IMR-90 (cell line): Measurements from ENCODE around the gene SNX5. TPM values are rescaled to one million over a fixed set of nuclear protein-coding genes. Genes with fewer than 3 reads are reported as not detected.

ENCODE experiments used
- ATAC-seq: fragments of 200-7000 bp; cut with Tn5 transposase; 2 replicates; pipeline ENCODE4 v1.9.1; 2020; ENCODE audit warnings: low read depth, mild to moderate bottlenecking, moderate library complexity
- BruUV-seq: library from RNA; stranded (reverse); fragments of 400-500 nt; replicated peaks from 2 replicates; lab custom pipeline; 2021; lab: Mats Ljungman, UMichigan
- CTCF ChIA-PET: fragments of 300-600 bp; formaldehyde crosslinking; extraction: SDS; loops from one replicate; lab custom pipeline; 2021; ENCODE audit warnings: antibody characterized with exemption; lab: Yijun Ruan, JAX
- POLR2A ChIA-PET: fragments of 300-600 bp; sonication (Branson Sonifier 250); formaldehyde crosslinking; loops from one replicate; lab custom pipeline; 2022; ENCODE audit warnings: antibody characterized with exemption; ENCODE audit not compliant: unreplicated experiment; lab: Charles Lee
- DNase-seq: peaks from one replicate; pipeline ENCODE4 v3.0.0; 2013
- H2AFZ ChIP-seq: replicated peaks from 2 replicates; pipeline ENCODE3; 2013; ENCODE audit warnings: low read length, mild to moderate bottlenecking; ENCODE audit not compliant: poor library complexity
- H2AK5ac ChIP-seq: 2 replicates; pipeline ENCODE4 v1.6.1; 2013; ENCODE audit warnings: low read depth, low read length, inconsistent platforms
- H2AK9ac ChIP-seq: replicated peaks from 2 replicates; pipeline ENCODE3; 2013; ENCODE audit warnings: mild to moderate bottlenecking, low read depth, low read length, moderate library complexity; ENCODE audit not compliant: poor library complexity
- H2BK120ac ChIP-seq: 2 replicates; pipeline ENCODE4 v1.6.1; 2013; ENCODE audit warnings: low read depth, low read length, inconsistent platforms
- H2BK15ac ChIP-seq: 3 replicates; pipeline ENCODE4 v1.6.1; 2013; ENCODE audit warnings: low read depth, low read length, inconsistent platforms
- H2BK20ac ChIP-seq: 2 replicates; pipeline ENCODE4 v1.6.1; 2013; ENCODE audit warnings: low read depth, mild to moderate bottlenecking, inconsistent platforms, low read length, moderate library complexity
- H2BK5ac ChIP-seq: 2 replicates; pipeline ENCODE4 v1.6.1; 2013; ENCODE audit warnings: mild to moderate bottlenecking, low read depth, low read length, inconsistent platforms; ENCODE audit not compliant: poor library complexity, severe bottlenecking
- H3K14ac ChIP-seq: replicated peaks from 2 replicates; pipeline ENCODE4 v1.6.1; 2013; ENCODE audit warnings: low read depth, low read length, inconsistent platforms
- H3K18ac ChIP-seq: 2 replicates; pipeline ENCODE4 v1.6.1; 2013; ENCODE audit warnings: low read depth, low read length, control low read depth
- H3K23ac ChIP-seq: 2 replicates; pipeline ENCODE4 v1.6.1; 2013; ENCODE audit warnings: low read depth, low read length, inconsistent platforms
- H3K27ac ChIP-seq: 2 replicates; pipeline ENCODE4 v1.5.1; 2013; ENCODE audit warnings: mild to moderate bottlenecking, control low read depth, low read length; ENCODE audit not compliant: insufficient read depth
- H3K27me3 ChIP-seq: 2 replicates; pipeline ENCODE4 v1.6.1; 2013; ENCODE audit warnings: low read length; ENCODE audit not compliant: control insufficient read depth, insufficient read depth
- H3K36me3 ChIP-seq: 2 replicates; pipeline ENCODE4 v1.6.1; 2013; ENCODE audit warnings: low read length, mixed read lengths; ENCODE audit not compliant: control insufficient read depth, insufficient read depth
- H3K4ac ChIP-seq: 2 replicates; pipeline ENCODE4 v1.6.1; 2013; ENCODE audit warnings: low read depth, low read length, inconsistent platforms
- H3K4me1 ChIP-seq: 2 replicates; pipeline ENCODE4 v1.6.1; 2013; ENCODE audit warnings: low read length, mixed read lengths; ENCODE audit not compliant: control insufficient read depth, insufficient read depth
- H3K4me2 ChIP-seq: 2 replicates; pipeline ENCODE4 v1.6.1; 2013; ENCODE audit warnings: low read depth, mild to moderate bottlenecking, control low read depth, low read length, moderate library complexity
- H3K4me3 ChIP-seq: 2 replicates; pipeline ENCODE4 v1.5.1; 2013; ENCODE audit warnings: low read depth, mild to moderate bottlenecking, control low read depth, low read length, moderate library complexity; ENCODE audit not compliant: insufficient read depth
- H3K56ac ChIP-seq: 2 replicates; pipeline ENCODE4 v1.6.1; 2013; ENCODE audit warnings: low read length, inconsistent platforms; ENCODE audit not compliant: insufficient read depth; ENCODE audit errors: extremely low read depth
- H3K79me1 ChIP-seq, 2 experiments: 2 replicates each; pipeline ENCODE4 v1.6.1; 2013; ENCODE audit warnings: low read length in 2 of 2, inconsistent platforms in 1 of 2, low read depth in 1 of 2
- H3K9ac ChIP-seq: 2 replicates; pipeline ENCODE4 v1.6.1; 2013; ENCODE audit warnings: low read depth, low read length, control low read depth
- H3K9me1 ChIP-seq: 2 replicates; pipeline ENCODE4 v1.6.1; 2013; ENCODE audit warnings: low read length, inconsistent platforms; ENCODE audit not compliant: insufficient read depth
- H3K9me3 ChIP-seq: 2 replicates; pipeline ENCODE4 v1.6.1; 2013; ENCODE audit warnings: low read length; ENCODE audit not compliant: control insufficient read depth, insufficient read depth
- H4K20me1 ChIP-seq: 2 replicates; pipeline ENCODE4 v1.6.1; 2013; ENCODE audit warnings: low read length, inconsistent platforms; ENCODE audit not compliant: insufficient read depth
- H4K5ac ChIP-seq: 2 replicates; pipeline ENCODE4 v1.6.1; 2013; ENCODE audit warnings: mild to moderate bottlenecking, low read depth, low read length, control low read depth
- H4K8ac ChIP-seq, 2 experiments: 2 replicates each; pipeline ENCODE4 v1.6.1; 2013; ENCODE audit warnings: low read depth in 2 of 2, low read length in 2 of 2, control low read depth in 1 of 2, inconsistent platforms in 1 of 2
- H4K91ac ChIP-seq: 2 replicates; pipeline ENCODE4 v1.6.1; 2013; ENCODE audit warnings: low read depth, low read length, inconsistent platforms; ENCODE audit not compliant: insufficient read depth
- BHLHE40 ChIP-seq: fragments of 150-350 bp; IDR thresholded peaks from 2 replicates; pipeline ENCODE4 v1.6.1; 2016; ENCODE audit warnings: mild to moderate bottlenecking, low read depth, low read length
- CEBPB ChIP-seq: IDR thresholded peaks from 2 replicates; pipeline ENCODE4 v1.6.1; 2012; ENCODE audit warnings: low read depth, low read length, improper control_type of control experiment
- CHD1 ChIP-seq: IDR thresholded peaks from 2 replicates; pipeline ENCODE4 v1.6.1; 2012; ENCODE audit warnings: low read depth, low read length, improper control_type of control experiment
- CTCF ChIP-seq: conservative IDR thresholded peaks from 2 replicates; pipeline ENCODE4 v1.5.1; 2012; ENCODE audit warnings: mild to moderate bottlenecking, low read depth, low read length, improper control_type of control experiment
- ELK1 ChIP-seq: fragments of 150-350 bp; IDR thresholded peaks from 2 replicates; pipeline ENCODE4 v1.6.1; 2016; ENCODE audit warnings: low read depth, mild to moderate bottlenecking, low read length, moderate library complexity, borderline replicate concordance
- FOS ChIP-seq: fragments of 150-350 bp; IDR thresholded peaks from 2 replicates; pipeline ENCODE4 v1.6.1; 2016; ENCODE audit warnings: low read depth, low read length
- MAFK ChIP-seq: IDR thresholded peaks from 2 replicates; pipeline ENCODE4 v1.6.1; 2012; ENCODE audit warnings: low read depth, low read length, improper control_type of control experiment
- MAZ ChIP-seq: IDR thresholded peaks from 2 replicates; pipeline ENCODE4 v1.6.1; 2012; ENCODE audit warnings: low read depth, mild to moderate bottlenecking, low read length, improper control_type of control experiment, moderate library complexity, borderline replicate concordance
- MXI1 ChIP-seq: IDR thresholded peaks from 2 replicates; pipeline ENCODE4 v1.6.1; 2012; ENCODE audit warnings: low read depth, mild to moderate bottlenecking, low read length, moderate library complexity, borderline replicate concordance
- NFE2L2 ChIP-seq: fragments of 150-350 bp; IDR thresholded peaks from 2 replicates; pipeline ENCODE4 v1.6.1; 2016; ENCODE audit warnings: low read depth, mild to moderate bottlenecking, low read length
- POLR2A ChIP-seq: IDR thresholded peaks from 2 replicates; pipeline ENCODE4 v1.6.1; 2012; ENCODE audit warnings: mild to moderate bottlenecking, low read depth, low read length
- RAD21 ChIP-seq: IDR thresholded peaks from 2 replicates; pipeline ENCODE4 v1.6.1; 2012; ENCODE audit warnings: low read length, improper control_type of control experiment
- RFX5 ChIP-seq: IDR thresholded peaks from 2 replicates; pipeline ENCODE4 v1.8.0; 2012; ENCODE audit warnings: low read depth, mild to moderate bottlenecking, low read length, moderate library complexity
- SMC3 ChIP-seq: fragments of 150-350 bp; IDR thresholded peaks from 2 replicates; pipeline ENCODE4 v1.6.1; 2016; ENCODE audit warnings: low read depth, mild to moderate bottlenecking, antibody characterized with exemption, low read length, moderate library complexity
- WGBS, 2 experiments: methylation state at CpG; one replicate each; pipeline versions ENCODE4 v1.1.5 to v1.1.7; 2013; ENCODE audit warnings: missing lambda C conversion rate in 2 of 2; ENCODE audit not compliant: insufficient read length in 1 of 2; ENCODE audit errors: extremely low coverage in 2 of 2; 5-methylcytosine and 5-hydroxymethylcytosine counted together
- dilution Hi-C: fragments of 300-500 bp; cut with HindIII; formaldehyde crosslinking; loops from one replicate; pipeline ENCODE4 v1.14.3; 2018; ENCODE audit warnings: low sequenced_read_pairs; ENCODE audit not compliant: unreplicated experiment
- in situ Hi-C: fragments of 300-500 bp; cut with MboI; formaldehyde crosslinking; loops from 3 replicates; pipeline ENCODE4 v1.14.3; 2019; ENCODE audit warnings: low sequenced_read_pairs, inconsistent platforms, mixed read lengths
- intact Hi-C: fragments of 100-400 bp; cut with micrococcal nuclease; formaldehyde crosslinking; loops from 2 replicates; pipeline ENCODE4 v1.10.0; 2022
- polyA plus RNA-seq, 3 experiments: library from polyadenylated mRNA; depleted of rRNA; stranded (reverse); fragments of >200 nt; gene quantifications; 2 replicates each; pipeline ENCODE4 v1.2.3, GENCODE V29; 2012; ENCODE audit warnings: low replicate concordance in 1 of 3
- total RNA-seq: library from RNA; depleted of rRNA; stranded (reverse); fragments of >200 nt; gene quantifications from 2 replicates; pipeline ENCODE4 v1.2.3, GENCODE V29; 2012

The SNX5 gene
- total and polyA plus RNA-seq, 2 of the 4 experiments (the other 2 are of a cell fraction): 65.4 to 92.8 TPM

- no peak for TF ChIP-seq MXI1
- TF ChIP-seq POLR2A: peak; percentile 63; the same call in 1 of the 2 replicates
Measured at GRCh38 chr20:17910828-17911294, 57.7 kb downstream of the SNX5 start (continued).

- H3K27ac ChIP-seq: no peak overlapping the region
- H2AK5ac ChIP-seq: peak overlapping the region; percentile 61; the same call in 1 of the 2 replicates
- H3K27me3 ChIP-seq: no peaks in the 10 kb centered on the region
- H3K9ac ChIP-seq: no peak overlapping the region
- H3K4me2 ChIP-seq: no peak overlapping the region
- intact Hi-C loops: no loop called here
- H3K14ac ChIP-seq: peak overlapping the region; percentile 32; the same call in 1 of the 2 replicates
- dilution Hi-C loops: no loop called here
- H2BK15ac ChIP-seq: no peak overlapping the region
- no peak for TF ChIP-seq RFX5
- TF ChIP-seq CEBPB: no peak
- TF ChIP-seq ELK1: no peak
- TF ChIP-seq BHLHE40: no peak
- no peak for TF ChIP-seq FOS
- TF ChIP-seq MXI1: no peak
- no peak for TF ChIP-seq SMC3
- no peak for TF ChIP-seq RAD21
- TF ChIP-seq POLR2A: no peak
- no peak for TF ChIP-seq MAZ
- TF ChIP-seq NFE2L2: no peak
- TF ChIP-seq CTCF: no peak
- no peak for TF ChIP-seq CHD1
- no peak for TF ChIP-seq MAFK
- DNase-seq: no peak
- no CpG with 5 or more reads among the region's 4 CpGs for WGBS, 2 experiments
- in situ Hi-C loops: no loop called here
- CTCF ChIA-PET: interaction anchor here (1.1 to 1.4 kb wide), 2 partner anchors 27 to 254 kb away, joined by 3 read pairs; no protein-coding TSS in a partner anchor
- H3K9me1 ChIP-seq: no peaks in the 10 kb centered on the region; the same call in 1 of the 2 replicates
- H2AK9ac ChIP-seq: no peak overlapping the region
- H4K8ac ChIP-seq: no peak overlapping the region
- no peak overlapping the region for H3K56ac ChIP-seq
- H4K20me1 ChIP-seq: no peaks in the 10 kb centered on the region
- H3K18ac ChIP-seq: no peak overlapping the region
- H3K36me3 ChIP-seq: no peaks in the 10 kb centered on the region
- no peaks in the 10 kb centered on the region for H3K9me3 ChIP-seq
- H3K79me1 ChIP-seq: no peaks in the 10 kb centered on the region
- BruUV-seq: no TSS peak
- 0 out of 2 replicates have a peak overlapping the region, but pooled peaks have one; percentile 31 for H3K23ac ChIP-seq
- H2AFZ ChIP-seq: no peak overlapping the region
- H4K5ac ChIP-seq: no peak overlapping the region
- no peak overlapping the region for H2BK5ac ChIP-seq
- H2BK120ac ChIP-seq: peak overlapping the region; percentile 46
- ATAC-seq: no peak
- H3K4me3 ChIP-seq: no peak overlapping the region
- H2BK20ac ChIP-seq: peak overlapping the region; percentile 63
- POLR2A ChIA-PET: no interaction called here
- H4K91ac ChIP-seq: no peak overlapping the region
- H3K4me1 ChIP-seq: peaks cover 16% of the 10 kb centered on the region
- H3K4ac ChIP-seq: peak overlapping the region; percentile 23; the same call in 1 of the 2 replicates
Measured at GRCh38 chr20:17909869-17910321, 58.7 kb downstream of the SNX5 start.
